Prostate gland (tissue), 2 donors: ENCODE results near the gene APBB1.
A peak's percentile ranks its signal among the peaks of the same experiment; 100 is the strongest.

Source experiments
- POLR2A ChIP-seq: fragments of 450-650 bp; IDR thresholded peaks from one replicate; pipeline ENCODE4 v1.6.1; 2016; ENCODE audit warnings: antibody characterized with exemption, mild to moderate bottlenecking
- POLR2AphosphoS5 ChIP-seq: sonication (generic); formaldehyde crosslinking; IDR thresholded peaks from one replicate; pipeline ENCODE4 v1.6.1; 2017; ENCODE audit warnings: antibody characterized with exemption
- TF ChIP-seq, protein P1 (sequence below), 4 experiments: fragments of 200-600 bp in 2 of 4; fragments of 450-650 bp in 2 of 4; sonication (generic) in 2 of 4; IDR thresholded peaks; 1 replicate in 3 of 4; 2 replicates in 1 of 4; pipeline ENCODE4 v1.5.1; 2016 to 2019; ENCODE audit warnings: antibody characterized with exemption in 4 of 4, mild to moderate bottlenecking in 2 of 4, moderate library complexity in 2 of 4

GRCh38 chr11:6443269-6444003 lies 24.5 kb upstream of the APBB1 start:
- TF ChIP-seq, protein P1, sequence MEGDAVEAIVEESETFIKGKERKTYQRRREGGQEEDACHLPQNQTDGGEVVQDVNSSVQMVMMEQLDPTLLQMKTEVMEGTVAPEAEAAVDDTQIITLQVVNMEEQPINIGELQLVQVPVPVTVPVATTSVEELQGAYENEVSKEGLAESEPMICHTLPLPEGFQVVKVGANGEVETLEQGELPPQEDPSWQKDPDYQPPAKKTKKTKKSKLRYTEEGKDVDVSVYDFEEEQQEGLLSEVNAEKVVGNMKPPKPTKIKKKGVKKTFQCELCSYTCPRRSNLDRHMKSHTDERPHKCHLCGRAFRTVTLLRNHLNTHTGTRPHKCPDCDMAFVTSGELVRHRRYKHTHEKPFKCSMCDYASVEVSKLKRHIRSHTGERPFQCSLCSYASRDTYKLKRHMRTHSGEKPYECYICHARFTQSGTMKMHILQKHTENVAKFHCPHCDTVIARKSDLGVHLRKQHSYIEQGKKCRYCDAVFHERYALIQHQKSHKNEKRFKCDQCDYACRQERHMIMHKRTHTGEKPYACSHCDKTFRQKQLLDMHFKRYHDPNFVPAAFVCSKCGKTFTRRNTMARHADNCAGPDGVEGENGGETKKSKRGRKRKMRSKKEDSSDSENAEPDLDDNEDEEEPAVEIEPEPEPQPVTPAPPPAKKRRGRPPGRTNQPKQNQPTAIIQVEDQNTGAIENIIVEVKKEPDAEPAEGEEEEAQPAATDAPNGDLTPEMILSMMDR (IDR thresholded peaks at IDR 0.05): peak; percentile 42 to 75 (median 68)
- TF ChIP-seq POLR2AphosphoS5 (no peak), POLR2A (no peak)
